ENCODE results near the gene RAI1. TPM values are rescaled to one million over a fixed set of nuclear protein-coding genes. Genes with fewer than 3 reads are reported as not detected.
"Not testable (repeated sequence)": the region's sequence is repeated elsewhere in the genome, so short reads cannot be mapped to it uniquely, and the experiment has no call there.

The RAI1 gene
- total RNA-seq, 1 experiment from 2014 or later: 86.3 TPM

DNA sequence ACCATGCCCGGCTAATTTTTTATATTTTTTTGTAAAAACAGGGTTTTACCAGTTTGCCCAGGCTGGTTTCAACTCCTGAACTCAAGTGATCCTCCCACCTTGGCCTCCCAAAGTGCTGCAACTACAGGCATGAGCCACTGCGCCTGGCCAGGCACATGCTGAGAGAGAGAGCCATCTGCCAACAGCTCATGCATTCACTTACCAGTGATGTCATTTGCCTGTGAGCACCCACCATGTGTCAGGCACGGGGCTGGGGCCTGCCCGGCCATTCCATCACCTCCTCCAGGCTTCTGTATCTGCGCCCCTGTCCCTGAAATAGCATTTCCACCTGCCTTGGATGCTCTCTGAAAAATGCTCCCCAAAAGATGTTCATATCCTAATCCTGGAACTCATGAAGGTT lies 46.1 kb upstream of the RAI1 start:
- H2AFZ ChIP-seq: no peak overlapping the region
- no peak overlapping the region for H3K27ac ChIP-seq
- POLR2A ChIA-PET (ENCODE audit: unreplicated experiment): no interaction called here
- no peaks in the 10 kb centered on the region for H4K20me1 ChIP-seq (ENCODE audit: insufficient read depth)
- H3F3A ChIP-seq (ENCODE audit: insufficient read depth, low read depth): no peaks in the 10 kb centered on the region; the same call in 1 of the 2 replicates
- no peaks in the 10 kb centered on the region for H3K4me1 ChIP-seq (replicated peaks; ENCODE audit: insufficient read depth)
- CTCF ChIA-PET: interaction anchor here (0.7 kb wide), 1 partner anchor 21 kb away, joined by 11 read pairs; no protein-coding TSS in a partner anchor
- TF ChIP-seq EZH2 (IDR thresholded peaks at IDR 0.05; ENCODE audit: low read depth): no peak
- no peak for TF ChIP-seq CTCF (conservative IDR thresholded peaks at IDR 0.05)
- BruUV-seq (replicated peaks): no TSS peak
- no peak overlapping the region for H3K4me3 ChIP-seq
- no peaks in the 10 kb centered on the region for H3K9me3 ChIP-seq (ENCODE audit: insufficient read depth, low read depth)
- no peaks in the 10 kb centered on the region for H3K36me3 ChIP-seq (ENCODE audit: low read depth)
- no peaks in the 10 kb centered on the region for H3K79me2 ChIP-seq (ENCODE audit: low read depth)
- no peaks in the 10 kb centered on the region for H3K9me2 ChIP-seq (ENCODE audit: insufficient read depth)
- no peak overlapping the region for H3K4me2 ChIP-seq
- H3K27me3 ChIP-seq (ENCODE audit: insufficient read depth, low read depth): no peaks in the 10 kb centered on the region
- no peak for DNase-seq
- intact Hi-C loops (cut with micrococcal nuclease; ENCODE audit: unreplicated experiment): no loop called here

GRCh38 chr17:17635537-17636271 lies 45.6 kb upstream of the RAI1 start:
- POLR2A ChIA-PET (ENCODE audit: unreplicated experiment); intact Hi-C loops (cut with micrococcal nuclease; ENCODE audit: unreplicated experiment); H3K4me2 ChIP-seq; BruUV-seq (replicated peaks); H3K9me2 ChIP-seq (ENCODE audit: insufficient read depth); H3K36me3 ChIP-seq (ENCODE audit: low read depth); DNase-seq; H3F3A ChIP-seq (ENCODE audit: insufficient read depth, low read depth); H3K4me1 ChIP-seq (replicated peaks; ENCODE audit: insufficient read depth); H3K4me3 ChIP-seq; H3K27me3 ChIP-seq (ENCODE audit: insufficient read depth, low read depth); H3K27ac ChIP-seq; H3K9me3 ChIP-seq (ENCODE audit: insufficient read depth, low read depth); H4K20me1 ChIP-seq (ENCODE audit: insufficient read depth); H2AFZ ChIP-seq; H3K79me2 ChIP-seq (ENCODE audit: low read depth): not testable (repeated sequence)
- CTCF ChIA-PET: interaction anchor here (0.7 to 1.0 kb wide), 2 partner anchors 12 to 22 kb away, joined by 7 to 11 read pairs; no protein-coding TSS in a partner anchor

DNA sequence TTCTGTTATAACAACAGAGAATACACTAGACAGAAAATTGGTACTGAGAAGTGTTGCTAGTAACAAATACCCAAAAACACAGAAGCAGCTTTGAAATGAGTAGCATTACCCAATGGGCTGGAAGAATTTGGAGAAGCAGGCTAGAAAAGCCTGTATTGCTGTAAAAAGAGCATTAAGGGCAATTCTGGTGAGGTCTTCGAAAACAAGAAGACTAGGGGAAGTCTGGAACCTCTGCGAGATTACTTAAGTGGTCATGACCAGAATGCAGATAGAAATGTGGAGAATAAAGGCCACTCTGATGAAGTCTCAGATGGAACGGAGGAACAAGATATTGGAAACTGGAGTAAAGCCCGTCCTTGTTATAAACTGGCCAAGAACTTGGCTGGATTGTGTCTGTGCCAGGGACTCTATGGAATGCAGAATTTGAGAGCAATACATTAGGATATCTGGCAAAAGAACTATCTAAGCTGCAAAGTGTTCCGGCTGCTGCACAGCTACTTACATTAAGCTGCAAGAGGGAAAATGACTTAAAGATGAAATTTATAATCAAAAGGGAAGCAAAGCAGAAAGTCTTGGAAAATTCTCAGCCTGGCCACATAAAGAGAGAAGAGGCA lies 44.9 kb upstream of the RAI1 start:
- no peak overlapping the region for H2AFZ ChIP-seq
- CTCF ChIA-PET: interaction anchor here (1.0 kb wide), 1 partner anchor 13 kb away, joined by 7 read pairs; no protein-coding TSS in a partner anchor
- intact Hi-C loops (cut with micrococcal nuclease; ENCODE audit: unreplicated experiment): no loop called here
- no peak for TF ChIP-seq CTCF (conservative IDR thresholded peaks at IDR 0.05)
- TF ChIP-seq EZH2 (IDR thresholded peaks at IDR 0.05; ENCODE audit: low read depth): no peak
- H3K4me1 ChIP-seq (replicated peaks; ENCODE audit: insufficient read depth): no peaks in the 10 kb centered on the region
- BruUV-seq (replicated peaks): no TSS peak
- H4K20me1 ChIP-seq (ENCODE audit: insufficient read depth): no peaks in the 10 kb centered on the region
- no peak for DNase-seq
- no peaks in the 10 kb centered on the region for H3K27me3 ChIP-seq (ENCODE audit: insufficient read depth, low read depth)
- H3K9me3 ChIP-seq (ENCODE audit: insufficient read depth, low read depth): no peaks in the 10 kb centered on the region
- H3K27ac ChIP-seq: no peak overlapping the region
- H3K36me3 ChIP-seq (ENCODE audit: low read depth): no peaks in the 10 kb centered on the region
- no peak overlapping the region for H3K4me2 ChIP-seq
- H3F3A ChIP-seq (ENCODE audit: insufficient read depth, low read depth): no peaks in the 10 kb centered on the region; the same call in 1 of the 2 replicates
- POLR2A ChIA-PET (ENCODE audit: unreplicated experiment): no interaction called here
- no peaks in the 10 kb centered on the region for H3K9me2 ChIP-seq (ENCODE audit: insufficient read depth)
- no peak overlapping the region for H3K4me3 ChIP-seq
- H3K79me2 ChIP-seq (ENCODE audit: low read depth): no peaks in the 10 kb centered on the region

Measured in PC-9 (cell line).